Hepatocyte (in vitro differentiated cells): ENCODE data around the gene ASB8.
"Not testable (repeated sequence)": the region's sequence is repeated elsewhere in the genome, so short reads cannot be mapped to it uniquely, and the experiment has no call there.

Experiments
- EZH2phosphoT487 ChIP-seq: fragments of 200-600 bp; sonication (generic); IDR thresholded peaks from one replicate; pipeline ENCODE4 v1.6.1; 2018; ENCODE audit warnings: antibody characterized with exemption, mild to moderate bottlenecking, low read depth, moderate library complexity; ENCODE audit not compliant: unreplicated experiment, severe bottlenecking
- TF ChIP-seq, protein P1 (sequence below): fragments of 200-600 bp; sonication (generic); IDR thresholded peaks from 2 replicates; pipeline ENCODE4 v1.5.1; 2016; ENCODE audit warnings: antibody characterized with exemption, mild to moderate bottlenecking; ENCODE audit not compliant: poor library complexity

DNA sequence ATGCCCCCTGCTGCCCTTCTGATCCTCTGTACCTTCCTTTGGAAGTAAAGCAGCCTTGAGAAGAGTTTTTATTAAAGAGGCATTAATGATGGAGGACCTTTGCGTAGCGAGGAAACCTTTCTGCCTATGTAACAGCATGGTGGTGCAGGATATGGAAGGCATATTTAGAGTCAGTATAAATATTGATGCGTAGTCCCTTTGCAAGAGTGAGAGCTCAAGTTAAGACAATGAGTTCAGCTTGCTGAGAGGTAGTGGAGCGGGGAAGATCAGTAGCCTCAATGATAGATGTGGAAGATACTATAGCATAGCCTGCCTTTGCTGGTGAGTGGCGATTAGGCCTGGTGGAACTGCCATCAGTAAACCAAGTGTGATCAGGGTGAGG, 46.0 kb downstream of the ASB8 start:
- TF ChIP-seq, protein P1, sequence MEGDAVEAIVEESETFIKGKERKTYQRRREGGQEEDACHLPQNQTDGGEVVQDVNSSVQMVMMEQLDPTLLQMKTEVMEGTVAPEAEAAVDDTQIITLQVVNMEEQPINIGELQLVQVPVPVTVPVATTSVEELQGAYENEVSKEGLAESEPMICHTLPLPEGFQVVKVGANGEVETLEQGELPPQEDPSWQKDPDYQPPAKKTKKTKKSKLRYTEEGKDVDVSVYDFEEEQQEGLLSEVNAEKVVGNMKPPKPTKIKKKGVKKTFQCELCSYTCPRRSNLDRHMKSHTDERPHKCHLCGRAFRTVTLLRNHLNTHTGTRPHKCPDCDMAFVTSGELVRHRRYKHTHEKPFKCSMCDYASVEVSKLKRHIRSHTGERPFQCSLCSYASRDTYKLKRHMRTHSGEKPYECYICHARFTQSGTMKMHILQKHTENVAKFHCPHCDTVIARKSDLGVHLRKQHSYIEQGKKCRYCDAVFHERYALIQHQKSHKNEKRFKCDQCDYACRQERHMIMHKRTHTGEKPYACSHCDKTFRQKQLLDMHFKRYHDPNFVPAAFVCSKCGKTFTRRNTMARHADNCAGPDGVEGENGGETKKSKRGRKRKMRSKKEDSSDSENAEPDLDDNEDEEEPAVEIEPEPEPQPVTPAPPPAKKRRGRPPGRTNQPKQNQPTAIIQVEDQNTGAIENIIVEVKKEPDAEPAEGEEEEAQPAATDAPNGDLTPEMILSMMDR = not testable (repeated sequence)
- TF ChIP-seq EZH2phosphoT487 = not testable (repeated sequence)
